GM21723 (cell line): ENCODE measurements around the gene DENND1A.
"Not testable (repeated sequence)": the region's sequence is repeated elsewhere in the genome, so short reads cannot be mapped to it uniquely, and the experiment has no call there.

Source experiments
- ATAC-seq: cut with Tn5 transposase; IDR thresholded peaks from one replicate; pipeline ENCODE4 v1.9.1; 2021; ENCODE audit warnings: mild to moderate bottlenecking, moderate library complexity; ENCODE audit not compliant: unreplicated experiment

DENND1A gene

DNA sequence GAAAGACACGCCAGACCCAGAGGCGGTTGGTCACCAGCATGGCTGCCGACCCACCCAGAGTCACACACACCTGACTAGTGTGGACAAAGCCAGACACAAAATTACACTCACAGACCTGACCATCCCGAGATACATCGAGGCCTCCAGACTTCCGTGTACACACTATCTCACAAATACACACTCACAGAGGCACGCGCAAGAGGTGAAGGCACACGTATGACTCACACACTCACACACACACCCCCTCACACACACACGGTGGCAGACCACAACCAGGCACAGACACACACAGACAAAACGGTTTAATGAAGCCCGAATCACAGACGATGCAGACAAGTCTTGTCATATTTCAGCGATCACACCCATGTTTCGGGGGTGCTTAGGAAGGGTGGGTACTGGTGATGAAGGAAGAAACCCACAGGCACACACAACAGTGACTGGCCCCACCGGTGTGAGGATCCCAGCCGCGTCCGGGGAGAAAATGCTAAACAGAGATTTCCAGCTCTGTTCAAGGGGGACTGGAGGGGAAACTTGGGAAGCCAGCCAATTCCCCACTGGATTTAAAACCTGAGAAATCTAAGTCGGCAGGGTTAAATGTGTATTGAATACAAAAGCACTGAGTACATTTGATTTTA lies 522.6 kb downstream of the DENND1A start:
- ATAC-seq, result no peak

DNA sequence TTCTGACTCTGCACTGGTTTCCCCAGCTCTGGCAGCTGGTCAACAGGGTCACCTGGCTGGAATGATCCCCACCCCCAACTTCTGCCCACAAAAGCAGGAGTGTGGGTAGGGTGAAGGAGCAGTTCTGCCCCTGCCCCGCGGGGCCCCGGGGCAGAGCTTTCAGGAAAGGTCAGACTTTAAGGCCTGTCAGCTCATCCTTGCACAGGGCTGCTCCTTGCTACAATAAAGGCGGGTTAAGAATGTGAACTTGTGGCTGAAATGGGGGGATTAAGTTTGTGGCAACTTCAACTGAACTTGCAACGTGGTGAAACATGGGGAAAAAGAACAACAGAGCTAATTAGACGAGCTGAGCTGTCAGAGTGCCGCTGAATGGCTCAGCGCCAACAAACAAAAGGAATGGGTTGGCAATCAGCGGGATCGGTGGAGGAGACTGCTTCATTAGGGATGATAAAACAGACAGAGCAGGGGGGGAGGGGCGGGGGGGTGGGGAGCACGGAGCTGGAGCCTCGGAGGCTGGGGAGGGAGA lies 523.2 kb downstream of the DENND1A start:
- no peak for ATAC-seq

DNA sequence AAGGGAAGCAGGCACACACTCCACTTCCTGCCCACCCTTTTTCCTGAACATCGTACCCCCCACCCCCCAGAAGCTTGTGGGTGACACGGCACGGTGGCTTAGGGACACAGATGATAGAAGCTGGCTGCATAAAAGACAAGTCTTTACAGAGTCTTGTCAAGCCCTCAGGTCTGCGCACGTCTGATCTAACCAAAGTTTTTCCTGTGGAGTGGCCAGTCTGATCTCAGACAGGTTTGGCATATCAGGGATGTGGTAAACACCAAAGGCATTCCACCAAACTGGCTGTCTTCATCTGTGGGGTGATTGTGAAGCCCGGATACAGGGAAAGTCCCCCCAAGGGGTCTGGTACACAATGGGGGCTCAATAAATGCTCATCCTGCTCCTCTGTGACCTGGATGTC lies 523.9 kb downstream of the DENND1A start:
- no peak for ATAC-seq

DNA sequence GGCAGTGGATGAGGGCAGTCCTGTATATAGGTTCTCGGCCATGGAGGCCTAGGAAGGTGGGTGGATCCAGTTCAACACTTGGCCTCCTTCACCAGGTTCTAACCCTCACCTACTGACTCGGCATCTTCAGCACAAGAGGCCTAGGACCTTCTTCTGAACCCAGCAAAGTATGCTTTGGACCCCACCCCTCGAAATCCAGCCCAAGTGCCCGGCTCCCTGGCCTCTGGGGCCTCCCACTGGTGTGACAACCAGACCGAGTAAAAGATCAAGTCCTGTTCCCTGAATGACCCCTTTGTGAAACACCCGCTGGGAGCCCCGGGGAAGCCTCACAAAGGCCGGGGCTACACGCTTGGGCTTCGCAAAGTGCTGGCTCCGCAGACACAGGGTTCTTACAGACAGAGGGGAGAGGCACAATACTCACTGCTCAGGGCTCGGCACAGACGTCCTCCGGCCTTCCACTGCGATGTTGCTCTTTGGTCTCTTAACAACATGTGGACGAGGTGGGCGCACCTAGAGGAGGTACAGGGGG lies 526.9 kb downstream of the DENND1A start:
- no peak for ATAC-seq

DNA sequence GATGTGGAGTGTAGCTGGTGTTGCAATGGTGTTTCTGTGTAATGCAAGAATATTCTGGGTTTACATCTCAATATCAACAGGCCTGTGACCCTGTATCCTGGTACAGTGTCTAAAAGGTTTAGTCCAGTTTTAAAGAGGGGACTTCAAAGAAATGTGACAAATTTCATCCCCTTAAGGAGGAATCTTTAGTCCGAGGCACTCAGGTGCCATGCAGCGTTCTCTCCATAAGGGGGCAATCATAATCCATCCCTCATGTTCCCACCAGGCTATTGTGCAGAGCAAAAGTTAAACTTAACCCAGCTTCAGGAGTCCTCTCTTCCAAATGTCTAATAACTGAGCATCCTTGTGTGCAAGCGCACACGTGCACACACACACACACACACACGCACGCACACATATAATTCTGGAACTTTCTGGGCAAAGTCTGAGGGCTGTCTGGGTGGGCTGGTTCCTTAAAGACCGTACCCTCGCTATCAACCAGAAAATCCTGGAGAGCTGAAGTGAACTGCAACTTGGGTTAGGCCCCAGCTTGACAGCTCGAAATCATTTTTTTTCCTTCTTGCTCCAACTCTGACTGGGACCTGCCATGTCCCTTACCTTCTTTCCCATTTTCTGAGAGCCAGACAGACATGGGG lies 527.9 kb downstream of the DENND1A start:
- ATAC-seq, result no peak

DNA sequence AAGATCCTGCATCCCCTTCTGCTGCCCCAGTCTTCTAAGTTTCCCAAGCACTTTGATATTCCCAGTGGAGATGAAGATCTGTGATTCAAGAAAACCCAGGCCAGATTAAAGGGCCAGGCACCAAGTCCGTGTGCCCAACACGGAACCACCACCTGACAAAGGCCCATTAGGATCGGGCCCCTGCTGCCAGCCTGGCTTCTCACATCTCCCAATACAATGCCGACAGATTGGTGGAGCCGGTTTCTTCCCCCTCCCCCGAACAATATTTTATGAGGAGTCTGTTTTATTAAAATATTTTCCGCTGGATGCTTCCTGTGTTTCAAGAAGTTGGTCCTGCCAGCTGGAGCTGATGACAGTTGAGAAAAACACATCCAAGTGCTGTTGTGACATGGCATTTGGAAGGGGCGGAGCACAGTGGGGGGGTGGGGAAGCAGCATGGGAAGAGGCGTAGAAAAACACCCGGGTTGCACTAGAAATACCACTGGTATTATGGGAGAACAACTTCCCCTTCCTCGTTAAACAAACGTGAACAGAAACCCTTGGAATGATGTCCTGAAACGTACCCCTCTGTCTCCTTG lies 528.9 kb downstream of the DENND1A start:
- ATAC-seq, result no peak

DNA sequence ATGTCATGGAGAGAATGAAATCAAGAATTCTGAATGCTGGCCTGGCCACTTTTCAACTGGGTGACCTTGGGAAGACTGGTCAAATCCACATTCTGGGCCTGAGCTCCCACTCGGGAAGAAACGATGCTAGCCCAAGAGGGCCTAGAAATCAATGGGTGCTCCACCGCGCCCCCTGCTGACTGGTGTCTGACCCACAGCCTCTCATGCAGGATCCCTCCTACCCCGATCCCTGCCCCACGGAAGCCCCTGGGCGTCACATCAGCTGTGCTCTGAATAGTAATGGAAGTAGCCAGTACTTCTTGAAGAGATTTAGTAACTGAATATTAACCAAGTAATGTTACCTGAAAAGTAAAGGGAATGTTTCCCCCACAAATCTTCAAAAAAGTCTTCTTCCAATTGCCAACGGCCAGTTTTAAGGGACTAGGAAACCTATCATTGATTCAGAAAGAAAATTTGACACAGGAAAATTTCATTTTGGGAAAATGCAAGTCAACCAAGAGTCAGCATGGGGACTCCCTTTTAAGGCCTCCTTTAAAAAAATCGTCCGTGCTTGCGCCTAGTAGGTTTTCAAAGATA lies 530.0 kb downstream of the DENND1A start:
- ATAC-seq, result no peak

DNA sequence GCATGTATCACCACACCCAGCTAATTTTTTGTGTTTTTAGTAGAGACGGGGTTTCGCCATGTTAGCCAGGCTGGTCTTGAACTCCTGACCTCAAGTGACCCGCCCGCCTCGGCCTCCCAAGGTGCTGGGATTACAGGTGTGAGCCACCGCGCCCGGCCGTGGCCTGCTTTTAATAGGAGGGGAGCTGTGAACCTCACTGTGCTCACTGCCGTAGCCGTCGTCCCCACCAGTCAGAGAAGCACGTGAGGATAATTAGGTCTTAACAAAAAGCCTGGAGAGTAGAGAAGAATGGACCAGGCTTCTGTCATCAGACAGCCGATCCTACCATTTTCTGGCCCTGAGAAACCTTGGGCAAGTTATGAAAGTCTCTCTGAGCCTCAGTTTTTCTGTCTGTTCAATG lies 531.0 kb downstream of the DENND1A start:
- ATAC-seq, result not testable (repeated sequence)

DNA sequence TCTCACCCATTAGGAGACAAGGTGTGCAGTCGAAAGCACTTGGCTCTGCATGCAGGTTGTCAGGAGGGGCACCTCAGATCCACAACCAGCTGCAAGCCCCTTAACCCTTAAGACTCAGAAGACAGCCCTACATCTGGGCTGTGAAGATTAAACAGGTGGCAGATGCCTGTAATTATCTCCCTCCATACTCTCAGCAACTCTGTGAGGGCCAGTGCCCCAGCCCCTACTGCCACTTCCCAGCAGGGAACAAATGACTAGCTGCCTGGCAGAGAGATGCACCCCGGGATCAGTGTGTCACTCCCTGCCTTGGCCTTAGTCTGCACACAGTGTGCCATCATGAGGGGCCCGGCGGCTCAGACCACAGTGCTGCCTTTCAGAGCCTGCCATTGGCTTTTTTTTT lies 532.0 kb downstream of the DENND1A start:
- ATAC-seq, result no peak

DNA sequence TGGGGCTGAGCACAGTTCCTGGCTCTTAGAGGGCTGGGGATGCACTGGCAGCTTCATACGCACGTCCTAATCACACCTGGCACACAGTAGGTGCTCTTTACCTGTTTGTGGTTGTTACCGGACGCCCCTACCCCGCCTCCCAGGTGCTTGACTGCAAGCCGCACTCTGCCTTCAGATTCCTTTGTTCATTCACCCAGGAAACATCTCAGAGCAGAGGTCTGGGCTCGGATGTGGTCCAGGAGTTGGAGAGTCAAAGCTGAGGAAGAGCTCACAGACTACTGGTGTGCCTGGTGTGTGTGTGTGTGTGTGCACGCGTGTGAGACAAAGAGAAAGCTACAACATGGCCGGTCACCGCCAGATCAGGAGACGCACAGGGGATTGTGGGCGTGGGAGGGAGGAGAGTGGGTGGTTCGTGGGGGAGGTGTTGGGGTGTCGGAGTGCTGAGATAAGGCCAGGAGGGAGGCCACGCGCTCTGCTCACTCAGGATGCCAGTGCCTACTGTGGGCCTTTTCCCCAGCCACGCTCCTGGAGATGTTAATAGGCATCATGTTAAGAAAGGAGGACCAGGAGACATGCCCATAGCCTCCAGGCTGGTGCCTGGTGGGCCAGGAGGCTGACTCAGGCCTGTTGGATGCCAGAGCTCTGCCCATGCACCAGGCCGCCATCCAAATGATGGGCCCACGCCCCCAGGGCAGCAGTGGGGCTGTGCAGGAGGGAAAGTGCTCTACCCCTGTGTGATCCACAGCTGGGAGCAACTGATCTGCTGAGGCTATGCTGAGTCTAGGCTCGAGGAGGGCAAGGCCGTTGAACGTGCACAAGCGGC lies 534.0 kb downstream of the DENND1A start:
- no peak for ATAC-seq

DNA sequence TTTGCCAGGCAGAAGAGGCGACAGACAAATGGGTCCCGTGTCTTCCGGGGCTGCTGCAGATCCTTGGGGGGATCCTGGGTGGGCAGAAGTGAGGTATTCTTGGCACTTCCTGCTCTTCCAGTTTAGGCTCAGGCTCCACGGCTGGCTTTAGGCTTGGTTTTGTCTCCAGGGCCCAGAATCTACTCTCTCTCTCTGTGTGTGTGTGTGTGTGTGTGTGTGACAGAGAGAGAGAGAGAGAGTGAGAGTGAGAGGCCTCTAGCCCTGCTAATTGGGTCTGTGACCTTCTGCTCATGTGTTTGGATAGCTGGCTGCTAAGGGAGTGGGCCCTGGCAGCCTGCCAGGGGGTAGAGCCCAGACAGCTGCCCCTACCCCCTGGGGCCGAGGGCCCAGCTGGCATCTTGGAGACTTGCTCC lies 534.6 kb downstream of the DENND1A start:
- no peak for ATAC-seq

DNA sequence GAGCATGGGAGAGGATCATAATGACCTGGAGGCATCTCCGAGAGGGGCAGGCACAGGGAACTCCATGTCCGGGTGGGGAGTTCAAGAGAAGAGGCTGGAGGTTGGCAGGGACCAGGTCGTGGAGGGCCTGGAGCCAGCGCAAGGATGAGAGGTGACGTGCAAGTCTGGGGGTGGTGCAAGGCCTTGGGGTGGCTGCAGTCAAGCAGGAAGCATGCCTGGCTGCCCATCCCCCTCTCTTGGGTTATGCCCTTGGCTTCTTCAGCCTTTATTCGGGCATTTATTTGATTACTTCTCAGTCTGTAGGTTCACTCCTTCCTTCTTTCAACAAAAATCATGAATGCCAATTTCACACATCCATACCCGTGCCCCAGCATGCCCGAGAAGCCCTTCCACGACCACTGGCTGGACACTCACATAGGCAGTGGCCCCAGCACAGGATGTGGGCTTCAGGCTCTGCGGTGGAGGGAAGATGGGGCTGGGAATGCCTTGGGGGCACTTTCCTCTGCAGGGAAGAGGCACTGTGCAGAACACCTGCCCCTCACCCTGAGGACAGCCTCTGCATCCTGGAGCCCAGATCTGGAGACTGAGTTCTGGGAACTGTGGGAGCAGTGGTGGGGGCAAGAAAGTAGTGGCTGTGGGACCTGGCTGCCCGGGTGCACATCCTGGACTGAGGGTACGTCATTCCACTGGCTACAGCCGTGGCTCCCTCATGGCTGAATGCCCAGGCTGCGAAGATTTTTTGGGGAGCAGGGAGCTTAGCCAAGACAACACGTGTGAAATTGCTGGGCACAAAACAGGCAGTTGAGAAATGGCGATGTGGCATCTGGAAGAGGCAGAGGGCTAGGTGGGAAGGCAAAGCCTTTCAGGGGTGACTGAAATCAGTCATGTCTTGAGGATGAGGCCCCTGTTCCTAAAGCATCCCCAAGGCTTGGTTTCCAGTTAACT lies 535.4 kb downstream of the DENND1A start:
- no peak for ATAC-seq

DNA sequence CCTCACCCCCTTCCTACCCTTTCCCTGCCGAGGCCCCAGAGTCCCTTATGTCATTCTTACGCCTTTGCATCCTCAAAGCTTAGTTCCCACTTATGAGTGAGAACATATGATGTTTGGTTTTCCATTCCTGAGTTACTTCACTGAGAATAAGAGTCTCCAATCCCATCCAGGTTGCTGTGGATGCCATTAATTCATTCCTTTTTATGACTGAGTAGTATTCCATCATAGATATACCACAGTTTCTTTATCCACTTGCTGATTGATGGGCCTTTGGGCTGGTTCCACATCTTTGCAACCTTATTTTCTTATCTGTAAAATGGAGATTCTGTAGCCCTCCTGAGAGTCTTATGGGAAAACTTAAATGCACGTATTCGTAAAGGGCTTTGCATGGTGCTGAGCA lies 537.1 kb downstream of the DENND1A start:
- no peak for ATAC-seq

DNA sequence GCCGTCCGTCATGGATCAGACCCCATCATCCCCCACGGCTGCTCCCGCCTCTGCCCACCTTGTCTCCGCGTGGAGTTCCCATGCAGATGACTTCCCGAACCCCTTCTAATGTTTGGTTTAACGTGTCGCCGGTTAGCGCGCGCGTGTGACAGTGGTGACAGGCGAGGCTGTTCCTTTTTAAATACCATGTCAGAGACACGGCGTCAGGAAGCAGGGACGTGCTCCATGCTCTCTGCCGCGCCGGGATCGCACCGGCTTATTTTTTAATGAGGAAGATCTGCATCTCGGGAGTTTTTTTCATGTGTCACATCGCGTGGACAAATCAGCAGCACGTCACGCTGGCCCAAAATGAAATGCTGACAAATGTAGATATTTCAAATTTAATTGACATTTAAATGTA lies 538.0 kb downstream of the DENND1A start:
- no peak for ATAC-seq

DNA sequence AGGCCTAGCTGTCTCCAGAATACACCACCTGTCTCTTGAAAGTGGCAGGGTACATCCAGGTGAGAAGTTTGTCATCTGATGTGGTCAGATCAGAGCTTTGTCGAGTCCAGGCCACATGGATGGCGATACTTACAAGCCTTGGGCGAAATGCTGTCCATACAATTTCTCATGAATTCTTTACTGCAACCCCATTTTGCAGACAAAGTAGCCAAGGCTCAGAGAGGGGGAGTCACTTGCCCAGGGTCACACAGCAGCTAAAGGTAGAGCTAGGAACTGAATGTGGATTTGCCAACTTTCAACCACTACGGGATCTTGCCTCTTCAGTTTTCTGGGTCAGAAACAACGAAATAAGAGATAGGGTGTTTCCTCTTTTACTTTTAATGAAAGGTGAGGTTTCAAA lies 538.7 kb downstream of the DENND1A start:
- no peak for ATAC-seq

DNA sequence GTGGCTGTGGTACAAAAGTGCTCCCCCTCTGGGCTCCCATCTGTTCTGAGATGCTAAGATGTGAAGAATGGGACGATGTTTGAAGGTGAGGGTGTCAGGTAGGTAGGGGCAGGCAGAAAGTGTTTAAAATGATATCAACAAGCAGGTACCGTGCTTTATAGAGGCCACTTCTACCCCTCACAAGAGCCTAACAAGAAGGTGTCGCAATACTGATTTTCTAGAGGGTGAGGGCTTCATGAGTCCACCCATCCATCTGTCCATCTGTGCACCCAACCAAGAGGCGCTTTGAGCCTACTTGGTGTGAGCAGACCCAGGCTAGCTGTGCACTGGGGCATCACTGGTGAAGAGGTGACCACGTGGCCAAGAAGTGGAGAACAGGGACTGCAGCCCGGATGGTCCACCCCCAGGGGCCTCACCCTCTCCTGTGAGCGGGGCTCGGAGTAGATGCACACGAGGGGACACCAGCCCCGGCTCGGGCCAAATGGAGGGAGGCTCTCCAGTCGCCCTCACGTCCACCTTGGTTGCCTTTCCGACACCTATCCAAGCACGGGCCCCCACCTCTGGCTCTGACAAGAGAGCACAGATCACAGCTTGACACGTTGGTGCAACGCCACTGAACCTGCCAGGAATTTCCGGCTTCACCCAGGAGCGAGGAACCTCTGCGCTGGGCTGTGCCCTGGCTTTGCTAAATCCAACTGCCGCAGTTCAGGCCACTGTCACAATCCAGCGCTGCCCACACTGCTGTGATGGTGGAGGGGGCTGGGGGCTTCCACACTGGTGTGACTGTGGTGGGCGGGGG lies 539.4 kb downstream of the DENND1A start:
- ATAC-seq, result no peak

DNA sequence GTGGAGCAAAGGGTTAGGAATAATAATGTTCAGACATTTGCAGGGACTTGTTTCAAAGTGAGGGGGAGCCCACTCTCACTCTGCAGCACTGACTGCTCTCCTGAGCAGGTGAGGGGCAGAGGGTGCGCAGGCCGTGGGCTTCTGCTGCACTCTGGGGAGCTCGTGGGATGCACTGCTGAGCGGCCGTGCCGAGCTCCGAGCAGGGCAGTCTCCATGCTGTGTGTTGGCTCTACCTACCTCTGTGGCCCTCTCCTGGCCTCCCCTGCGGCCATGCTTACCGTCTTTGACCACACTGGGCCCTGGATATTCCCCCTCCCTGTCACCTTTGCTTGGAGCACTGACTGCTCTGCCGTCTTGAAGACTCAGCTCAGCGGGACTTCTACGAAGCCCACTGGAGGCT lies 540.2 kb downstream of the DENND1A start:
- no peak for ATAC-seq

DNA sequence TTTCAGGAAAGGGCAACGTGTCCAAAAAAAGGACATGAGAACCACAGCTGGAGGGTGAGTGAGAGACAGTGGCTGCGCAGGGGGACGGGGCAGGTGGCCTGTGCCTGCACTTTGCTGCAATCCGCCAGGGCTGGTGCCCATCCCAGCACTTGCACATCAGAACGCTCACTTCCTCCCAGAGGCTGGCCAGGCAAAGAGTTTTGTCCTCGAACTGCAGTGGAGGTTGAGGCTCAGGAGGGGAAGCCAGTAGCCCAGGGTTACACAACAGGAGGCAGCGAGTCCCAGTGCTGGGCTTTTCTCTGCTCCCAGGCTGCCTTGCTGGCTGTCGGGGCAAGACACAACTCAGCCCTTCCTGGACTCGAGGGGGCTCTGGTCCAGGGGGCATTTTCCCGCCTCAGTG lies 540.9 kb downstream of the DENND1A start:
- ATAC-seq, result no peak

DNA sequence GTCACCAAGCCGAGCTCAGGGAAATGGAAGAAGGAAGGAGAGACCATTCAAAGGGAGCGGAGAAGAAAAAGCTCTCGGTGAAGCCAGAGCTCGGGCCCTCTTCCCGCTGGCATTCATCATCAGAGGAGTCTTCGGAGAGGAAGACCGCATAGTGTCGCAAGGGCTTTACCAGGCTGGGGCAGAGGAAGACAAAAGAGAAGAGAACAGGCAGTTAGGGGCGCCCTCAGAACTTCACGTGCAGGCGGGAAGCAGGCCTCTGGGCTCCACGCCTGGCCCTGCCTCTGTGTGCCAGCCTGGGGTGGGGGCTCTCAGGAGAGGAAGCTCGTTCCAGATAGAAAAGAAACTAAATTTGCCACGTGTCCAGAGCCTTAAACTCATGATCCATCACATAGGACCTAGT lies 542.2 kb downstream of the DENND1A start:
- ATAC-seq, result no peak
